ENCODE results near the gene PDCL3. TPM values are rescaled to one million over a fixed set of nuclear protein-coding genes. Genes with fewer than 3 reads are reported as not detected.

The PDCL3 gene
- total RNA-seq, 1 experiment from 2014 or later: 22.1 TPM

DNA sequence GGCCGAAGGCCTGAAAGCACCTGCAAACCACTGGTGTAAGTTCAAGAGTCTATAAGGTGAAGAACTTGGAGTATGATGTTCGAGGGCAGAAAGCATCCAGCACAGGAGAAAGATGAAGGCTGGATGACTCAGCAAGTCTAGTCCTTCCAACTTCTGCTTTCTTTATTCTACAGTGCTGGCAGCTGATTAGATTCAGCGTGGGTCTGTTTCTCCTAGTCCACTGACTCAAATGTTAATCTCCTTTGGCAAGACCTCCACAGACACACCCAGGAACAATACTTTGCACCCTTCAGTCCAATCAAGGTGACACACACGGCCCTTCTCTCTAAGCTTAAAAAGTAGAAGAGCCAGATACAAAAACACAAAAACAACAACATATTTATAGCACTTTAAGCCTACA is 49.1 kb upstream of the PDCL3 start (continued):
- no peak for TF ChIP-seq ATF1 (CRISPR knock-in tag; IDR thresholded peaks at IDR 0.05)
- TF ChIP-seq, protein P1, sequence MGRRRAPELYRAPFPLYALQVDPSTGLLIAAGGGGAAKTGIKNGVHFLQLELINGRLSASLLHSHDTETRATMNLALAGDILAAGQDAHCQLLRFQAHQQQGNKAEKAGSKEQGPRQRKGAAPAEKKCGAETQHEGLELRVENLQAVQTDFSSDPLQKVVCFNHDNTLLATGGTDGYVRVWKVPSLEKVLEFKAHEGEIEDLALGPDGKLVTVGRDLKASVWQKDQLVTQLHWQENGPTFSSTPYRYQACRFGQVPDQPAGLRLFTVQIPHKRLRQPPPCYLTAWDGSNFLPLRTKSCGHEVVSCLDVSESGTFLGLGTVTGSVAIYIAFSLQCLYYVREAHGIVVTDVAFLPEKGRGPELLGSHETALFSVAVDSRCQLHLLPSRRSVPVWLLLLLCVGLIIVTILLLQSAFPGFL (CRISPR knock-in tag; IDR thresholded peaks at IDR 0.05; ENCODE audit: borderline replicate concordance): no peak
- no peak for TF ChIP-seq PRRX2 (CRISPR knock-in tag; IDR thresholded peaks at IDR 0.05)
- TF ChIP-seq ELF4 (CRISPR knock-in tag; IDR thresholded peaks at IDR 0.05; ENCODE audit: low read depth): no peak
- TF ChIP-seq GRHL2 (CRISPR knock-in tag; IDR thresholded peaks at IDR 0.05; ENCODE audit: insufficient replicate concordance, severe bottlenecking): no peak
- TF ChIP-seq ZNF121 (CRISPR knock-in tag; IDR thresholded peaks at IDR 0.05): no peak
- TF ChIP-seq ZNF317 (CRISPR knock-in tag; IDR thresholded peaks at IDR 0.05; ENCODE audit: borderline replicate concordance, low read depth): no peak
- TF ChIP-seq, protein P2, sequence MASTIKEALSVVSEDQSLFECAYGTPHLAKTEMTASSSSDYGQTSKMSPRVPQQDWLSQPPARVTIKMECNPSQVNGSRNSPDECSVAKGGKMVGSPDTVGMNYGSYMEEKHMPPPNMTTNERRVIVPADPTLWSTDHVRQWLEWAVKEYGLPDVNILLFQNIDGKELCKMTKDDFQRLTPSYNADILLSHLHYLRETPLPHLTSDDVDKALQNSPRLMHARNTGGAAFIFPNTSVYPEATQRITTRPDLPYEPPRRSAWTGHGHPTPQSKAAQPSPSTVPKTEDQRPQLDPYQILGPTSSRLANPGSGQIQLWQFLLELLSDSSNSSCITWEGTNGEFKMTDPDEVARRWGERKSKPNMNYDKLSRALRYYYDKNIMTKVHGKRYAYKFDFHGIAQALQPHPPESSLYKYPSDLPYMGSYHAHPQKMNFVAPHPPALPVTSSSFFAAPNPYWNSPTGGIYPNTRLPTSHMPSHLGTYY (CRISPR knock-in tag; IDR thresholded peaks at IDR 0.05): no peak
- TF ChIP-seq TP53 (CRISPR knock-in tag; IDR thresholded peaks at IDR 0.05): no peak
- no peak for TF ChIP-seq TEAD4 (CRISPR knock-in tag; IDR thresholded peaks at IDR 0.05)
- TF ChIP-seq ESRRA (CRISPR knock-in tag; IDR thresholded peaks at IDR 0.05; ENCODE audit: borderline replicate concordance): no peak
- TF ChIP-seq, protein P3, sequence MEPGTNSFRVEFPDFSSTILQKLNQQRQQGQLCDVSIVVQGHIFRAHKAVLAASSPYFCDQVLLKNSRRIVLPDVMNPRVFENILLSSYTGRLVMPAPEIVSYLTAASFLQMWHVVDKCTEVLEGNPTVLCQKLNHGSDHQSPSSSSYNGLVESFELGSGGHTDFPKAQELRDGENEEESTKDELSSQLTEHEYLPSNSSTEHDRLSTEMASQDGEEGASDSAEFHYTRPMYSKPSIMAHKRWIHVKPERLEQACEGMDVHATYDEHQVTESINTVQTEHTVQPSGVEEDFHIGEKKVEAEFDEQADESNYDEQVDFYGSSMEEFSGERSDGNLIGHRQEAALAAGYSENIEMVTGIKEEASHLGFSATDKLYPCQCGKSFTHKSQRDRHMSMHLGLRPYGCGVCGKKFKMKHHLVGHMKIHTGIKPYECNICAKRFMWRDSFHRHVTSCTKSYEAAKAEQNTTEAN (CRISPR knock-in tag; IDR thresholded peaks at IDR 0.05): no peak

DNA sequence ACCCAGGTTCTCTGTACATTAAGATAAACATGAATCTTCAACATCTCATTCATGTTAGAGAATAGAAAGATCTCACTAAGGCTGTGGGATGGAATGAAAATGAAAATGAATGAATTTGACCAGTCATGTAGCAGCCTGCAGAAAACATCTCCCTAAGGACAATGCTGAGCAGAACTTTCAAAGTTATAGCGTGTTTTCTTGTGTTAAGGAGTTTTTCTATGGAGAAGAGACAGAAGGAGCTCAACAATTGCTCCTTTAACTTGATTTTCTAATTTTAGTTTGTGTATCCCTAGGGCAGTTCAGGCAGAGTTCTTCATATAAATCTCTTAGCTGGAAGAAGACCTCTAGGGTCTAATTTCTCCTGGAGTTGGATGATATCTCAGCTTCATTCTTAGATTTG is 45.2 kb upstream of the PDCL3 start:
- Mint-ChIP-seq H3K4me3 (no peak overlapping the region), H3K36me3 (no peaks in the 10 kb centered on the region), H3K4me1 (no peaks in the 10 kb centered on the region), H3K27ac (no peak overlapping the region), H3K9me3 (peaks cover 17% of the 10 kb centered on the region), H3K27me3 (ENCODE audit: low read depth) (peaks cover 2% of the 10 kb centered on the region; the same call in 1 of the 2 replicates)
- no peak for ATAC-seq
- ChIA-PET CTCF (interaction anchor here (1.2 kb wide), 1 partner anchor 255 kb away, joined by 3 read pairs; no protein-coding TSS in a partner anchor), POLR2A (no interaction called here)
- DNase-seq (ENCODE audit: low spot score): no peak
- TF ChIP-seq, protein P4, sequence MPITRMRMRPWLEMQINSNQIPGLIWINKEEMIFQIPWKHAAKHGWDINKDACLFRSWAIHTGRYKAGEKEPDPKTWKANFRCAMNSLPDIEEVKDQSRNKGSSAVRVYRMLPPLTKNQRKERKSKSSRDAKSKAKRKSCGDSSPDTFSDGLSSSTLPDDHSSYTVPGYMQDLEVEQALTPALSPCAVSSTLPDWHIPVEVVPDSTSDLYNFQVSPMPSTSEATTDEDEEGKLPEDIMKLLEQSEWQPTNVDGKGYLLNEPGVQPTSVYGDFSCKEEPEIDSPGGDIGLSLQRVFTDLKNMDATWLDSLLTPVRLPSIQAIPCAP (CRISPR knock-in tag; IDR thresholded peaks at IDR 0.05): no peak
- TF ChIP-seq NR2C2 (CRISPR knock-in tag; IDR thresholded peaks at IDR 0.05): no peak
- TF ChIP-seq, protein P5, sequence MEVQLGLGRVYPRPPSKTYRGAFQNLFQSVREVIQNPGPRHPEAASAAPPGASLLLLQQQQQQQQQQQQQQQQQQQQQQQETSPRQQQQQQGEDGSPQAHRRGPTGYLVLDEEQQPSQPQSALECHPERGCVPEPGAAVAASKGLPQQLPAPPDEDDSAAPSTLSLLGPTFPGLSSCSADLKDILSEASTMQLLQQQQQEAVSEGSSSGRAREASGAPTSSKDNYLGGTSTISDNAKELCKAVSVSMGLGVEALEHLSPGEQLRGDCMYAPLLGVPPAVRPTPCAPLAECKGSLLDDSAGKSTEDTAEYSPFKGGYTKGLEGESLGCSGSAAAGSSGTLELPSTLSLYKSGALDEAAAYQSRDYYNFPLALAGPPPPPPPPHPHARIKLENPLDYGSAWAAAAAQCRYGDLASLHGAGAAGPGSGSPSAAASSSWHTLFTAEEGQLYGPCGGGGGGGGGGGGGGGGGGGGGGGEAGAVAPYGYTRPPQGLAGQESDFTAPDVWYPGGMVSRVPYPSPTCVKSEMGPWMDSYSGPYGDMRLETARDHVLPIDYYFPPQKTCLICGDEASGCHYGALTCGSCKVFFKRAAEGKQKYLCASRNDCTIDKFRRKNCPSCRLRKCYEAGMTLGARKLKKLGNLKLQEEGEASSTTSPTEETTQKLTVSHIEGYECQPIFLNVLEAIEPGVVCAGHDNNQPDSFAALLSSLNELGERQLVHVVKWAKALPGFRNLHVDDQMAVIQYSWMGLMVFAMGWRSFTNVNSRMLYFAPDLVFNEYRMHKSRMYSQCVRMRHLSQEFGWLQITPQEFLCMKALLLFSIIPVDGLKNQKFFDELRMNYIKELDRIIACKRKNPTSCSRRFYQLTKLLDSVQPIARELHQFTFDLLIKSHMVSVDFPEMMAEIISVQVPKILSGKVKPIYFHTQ (CRISPR knock-in tag; IDR thresholded peaks at IDR 0.05): no peak
- TF ChIP-seq EMX1 (CRISPR knock-in tag; IDR thresholded peaks at IDR 0.05): no peak
- TF ChIP-seq, protein P6, sequence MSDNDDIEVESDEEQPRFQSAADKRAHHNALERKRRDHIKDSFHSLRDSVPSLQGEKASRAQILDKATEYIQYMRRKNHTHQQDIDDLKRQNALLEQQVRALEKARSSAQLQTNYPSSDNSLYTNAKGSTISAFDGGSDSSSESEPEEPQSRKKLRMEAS (CRISPR knock-in tag; IDR thresholded peaks at IDR 0.05): no peak
- TF ChIP-seq, protein P7, sequence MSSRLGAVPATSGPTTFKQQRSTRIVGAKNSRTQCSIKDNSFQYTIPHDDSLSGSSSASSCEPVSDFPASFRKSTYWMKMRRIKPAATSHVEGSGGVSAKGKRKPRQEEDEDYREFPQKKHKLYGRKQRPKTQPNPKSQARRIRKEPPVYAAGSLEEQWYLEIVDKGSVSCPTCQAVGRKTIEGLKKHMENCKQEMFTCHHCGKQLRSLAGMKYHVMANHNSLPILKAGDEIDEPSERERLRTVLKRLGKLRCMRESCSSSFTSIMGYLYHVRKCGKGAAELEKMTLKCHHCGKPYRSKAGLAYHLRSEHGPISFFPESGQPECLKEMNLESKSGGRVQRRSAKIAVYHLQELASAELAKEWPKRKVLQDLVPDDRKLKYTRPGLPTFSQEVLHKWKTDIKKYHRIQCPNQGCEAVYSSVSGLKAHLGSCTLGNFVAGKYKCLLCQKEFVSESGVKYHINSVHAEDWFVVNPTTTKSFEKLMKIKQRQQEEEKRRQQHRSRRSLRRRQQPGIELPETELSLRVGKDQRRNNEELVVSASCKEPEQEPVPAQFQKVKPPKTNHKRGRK (CRISPR knock-in tag; IDR thresholded peaks at IDR 0.05; ENCODE audit: borderline replicate concordance): no peak
- no peak for TF ChIP-seq TCF7 (CRISPR knock-in tag; IDR thresholded peaks at IDR 0.05; ENCODE audit: low read depth)
- TF ChIP-seq, protein P8, sequence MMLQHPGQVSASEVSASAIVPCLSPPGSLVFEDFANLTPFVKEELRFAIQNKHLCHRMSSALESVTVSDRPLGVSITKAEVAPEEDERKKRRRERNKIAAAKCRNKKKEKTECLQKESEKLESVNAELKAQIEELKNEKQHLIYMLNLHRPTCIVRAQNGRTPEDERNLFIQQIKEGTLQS (CRISPR knock-in tag; conservative IDR thresholded peaks at IDR 0.05): no peak
- TF ChIP-seq, protein P9, sequence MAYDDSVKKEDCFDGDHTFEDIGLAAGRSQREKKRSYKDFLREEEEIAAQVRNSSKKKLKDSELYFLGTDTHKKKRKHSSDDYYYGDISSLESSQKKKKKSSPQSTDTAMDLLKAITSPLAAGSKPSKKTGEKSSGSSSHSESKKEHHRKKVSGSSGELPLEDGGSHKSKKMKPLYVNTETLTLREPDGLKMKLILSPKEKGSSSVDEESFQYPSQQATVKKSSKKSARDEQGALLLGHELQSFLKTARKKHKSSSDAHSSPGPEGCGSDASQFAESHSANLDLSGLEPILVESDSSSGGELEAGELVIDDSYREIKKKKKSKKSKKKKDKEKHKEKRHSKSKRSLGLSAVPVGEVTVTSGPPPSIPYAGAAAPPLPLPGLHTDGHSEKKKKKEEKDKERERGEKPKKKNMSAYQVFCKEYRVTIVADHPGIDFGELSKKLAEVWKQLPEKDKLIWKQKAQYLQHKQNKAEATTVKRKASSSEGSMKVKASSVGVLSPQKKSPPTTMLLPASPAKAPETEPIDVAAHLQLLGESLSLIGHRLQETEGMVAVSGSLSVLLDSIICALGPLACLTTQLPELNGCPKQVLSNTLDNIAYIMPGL (CRISPR knock-in tag; IDR thresholded peaks at IDR 0.05): no peak
- no peak for TF ChIP-seq ZNF263 (CRISPR knock-in tag; IDR thresholded peaks at IDR 0.05; ENCODE audit: low read depth)
- TF ChIP-seq GTF2I (CRISPR knock-in tag; conservative IDR thresholded peaks at IDR 0.05): no peak
- TF ChIP-seq, protein P10, sequence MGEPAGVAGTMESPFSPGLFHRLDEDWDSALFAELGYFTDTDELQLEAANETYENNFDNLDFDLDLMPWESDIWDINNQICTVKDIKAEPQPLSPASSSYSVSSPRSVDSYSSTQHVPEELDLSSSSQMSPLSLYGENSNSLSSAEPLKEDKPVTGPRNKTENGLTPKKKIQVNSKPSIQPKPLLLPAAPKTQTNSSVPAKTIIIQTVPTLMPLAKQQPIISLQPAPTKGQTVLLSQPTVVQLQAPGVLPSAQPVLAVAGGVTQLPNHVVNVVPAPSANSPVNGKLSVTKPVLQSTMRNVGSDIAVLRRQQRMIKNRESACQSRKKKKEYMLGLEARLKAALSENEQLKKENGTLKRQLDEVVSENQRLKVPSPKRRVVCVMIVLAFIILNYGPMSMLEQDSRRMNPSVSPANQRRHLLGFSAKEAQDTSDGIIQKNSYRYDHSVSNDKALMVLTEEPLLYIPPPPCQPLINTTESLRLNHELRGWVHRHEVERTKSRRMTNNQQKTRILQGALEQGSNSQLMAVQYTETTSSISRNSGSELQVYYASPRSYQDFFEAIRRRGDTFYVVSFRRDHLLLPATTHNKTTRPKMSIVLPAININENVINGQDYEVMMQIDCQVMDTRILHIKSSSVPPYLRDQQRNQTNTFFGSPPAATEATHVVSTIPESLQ (CRISPR knock-in tag; IDR thresholded peaks at IDR 0.05): no peak
